Measurements from ENCODE around the gene SOAT2. TPM values are rescaled to one million over a fixed set of nuclear protein-coding genes. Genes with fewer than 3 reads are reported as not detected.

The SOAT2 gene
- total and polyA plus RNA-seq, 4 donors = 0.48 to 9.4 (median 1.3) TPM

GRCh38 chr12:53099071-53099882 lies 4.0 kb upstream of the SOAT2 start:
- Histone ChIP-seq H3K9me3 (ENCODE audit: control insufficient read depth in 4 of 4, low read length in 3 of 4) (no peaks in the 10 kb centered on the region), H3K27me3 (ENCODE audit: control insufficient read depth in 4 of 4, insufficient read depth in 4 of 4, low read length in 3 of 4) (no peaks in the 10 kb centered on the region), H3K27ac (ENCODE audit: low read depth in 1 of 2, low read length in 2 of 2) (peak overlapping the region; percentile 4 to 71), H3K4me1 (ENCODE audit: control insufficient read depth in 4 of 4, insufficient read depth in 4 of 4, low read length in 3 of 4) (peaks cover 19 to 43% (median 32%) of the 10 kb centered on the region in 4 donors), H3K4me3 (ENCODE audit: low read depth in 1 of 3, low read length in 3 of 3) (no peak overlapping the region), H3K9ac (ENCODE audit: low read depth in 1 of 2, low read length in 2 of 2) (no peak overlapping the region), H3K36me3 (ENCODE audit: control insufficient read depth in 4 of 4, insufficient read depth in 3 of 4, low read depth in 1 of 4, low read length in 3 of 4) (no peaks in the 10 kb centered on the region)
- TF ChIP-seq CTCF (IDR thresholded peaks at IDR 0.05; ENCODE audit: low read depth, low read length, missing input control) (peak; percentile 94), TAF1 (conservative IDR thresholded peaks at IDR 0.05) (no peak), RXRA (IDR thresholded peaks at IDR 0.05) (peak; percentile 69 to 84), JUND (IDR thresholded peaks at IDR 0.05) (peak; percentile 44 to 76), SP1 (IDR thresholded peaks at IDR 0.05) (peak; percentile 55), ZBTB33 (IDR thresholded peaks at IDR 0.05) (no peak), RAD21 (IDR thresholded peaks at IDR 0.05) (peak; percentile 87 to 90), ATF3 (IDR thresholded peaks at IDR 0.05) (no peak), GABPA (IDR thresholded peaks at IDR 0.05 in 1 of 2, conservative IDR thresholded peaks at IDR 0.05 in 1 of 2) (no peak), FOXA2 (IDR thresholded peaks at IDR 0.05) (no peak), REST (IDR thresholded peaks at IDR 0.05) (no peak), NR2F2 (IDR thresholded peaks at IDR 0.05) (peak; percentile 72), MAX (IDR thresholded peaks at IDR 0.05) (no peak), FOXA1 (IDR thresholded peaks at IDR 0.05) (no peak), HNF4A (conservative IDR thresholded peaks at IDR 0.05) (no peak)
- WGBS = 28% methylated on average over 6 of the region's 6 CpGs
- DNase-seq (ENCODE audit: low spot score) = peak; percentile 89
